ENCODE data around the gene IRF6.

The IRF6 gene

GRCh38 chr1:209805875-209806760 lies at the start of gene IRF6:
Gene IRF6 (minus strand): TSS chr1:209806142. CDS start chr1:209801413, 4,729 bp downstream.
- peak; percentile 31 for DNase-seq

GRCh38 chr1:209855623-209856022 lies 49.7 kb upstream of the IRF6 start:
- DNase-seq: no peak

GRCh38 chr1:209855006-209855405 lies 49.1 kb upstream of the IRF6 start:
- no peak for DNase-seq

- DNase-seq: no peak
Measured at GRCh38 chr1:209854196-209854595, 48.3 kb upstream of the IRF6 start.

- DNase-seq: no peak
Measured at GRCh38 chr1:209853676-209854075, 47.7 kb upstream of the IRF6 start.

GRCh38 chr1:209850342-209850979 lies 44.5 kb upstream of the IRF6 start:
- DNase-seq: no peak

GRCh38 chr1:209849388-209849787 lies 43.4 kb upstream of the IRF6 start:
- no peak for DNase-seq

GRCh38 chr1:209845408-209845725 lies 39.4 kb upstream of the IRF6 start:
- DNase-seq: no peak

- no peak for DNase-seq
Measured at GRCh38 chr1:209844695-209845407, 38.9 kb upstream of the IRF6 start.

- DNase-seq: no peak
Measured at GRCh38 chr1:209840611-209841010, 34.7 kb upstream of the IRF6 start.

GRCh38 chr1:209839875-209840546 lies 34.1 kb upstream of the IRF6 start:
- no peak for DNase-seq

GRCh38 chr1:209838537-209838936 lies 32.6 kb upstream of the IRF6 start:
- no peak for DNase-seq

GRCh38 chr1:209837671-209838070 lies 31.7 kb upstream of the IRF6 start:
- no peak for DNase-seq

GRCh38 chr1:209835782-209836298 lies 29.9 kb upstream of the IRF6 start:
- DNase-seq: no peak

- no peak for DNase-seq
Measured at GRCh38 chr1:209831615-209832014, 25.7 kb upstream of the IRF6 start.

GRCh38 chr1:209830722-209831121 lies 24.8 kb upstream of the IRF6 start:
- DNase-seq: no peak

GRCh38 chr1:209829716-209830115 lies 23.8 kb upstream of the IRF6 start:
- no peak for DNase-seq

- peak; percentile 93 for DNase-seq
Measured at GRCh38 chr1:209827384-209828262, 21.7 kb upstream of the IRF6 start, which contains the start of gene UTP25. Gene UTP25 (plus strand): TSS chr1:209827972. CDS start chr1:209828064, 92 bp downstream.

GRCh38 chr1:209825591-209826434 lies 19.9 kb upstream of the IRF6 start:
- DNase-seq: no peak

- DNase-seq: no peak
Measured at GRCh38 chr1:209823143-209824041, 17.4 kb upstream of the IRF6 start.

Data from stimulated activated naive CD4-positive, alpha-beta T cell treated with Interleukin-2 at 50 U/mL for 16 hours (primary cell).